ENCODE results near the gene ALDH3B2. TPM values are rescaled to one million over a fixed set of nuclear protein-coding genes. Genes with fewer than 3 reads are reported as not detected.

ALDH3B2 gene
- total and polyA plus RNA-seq, 8 donors = 0.17 to 0.50 (median 0.34) TPM; not detected in 4

DNA sequence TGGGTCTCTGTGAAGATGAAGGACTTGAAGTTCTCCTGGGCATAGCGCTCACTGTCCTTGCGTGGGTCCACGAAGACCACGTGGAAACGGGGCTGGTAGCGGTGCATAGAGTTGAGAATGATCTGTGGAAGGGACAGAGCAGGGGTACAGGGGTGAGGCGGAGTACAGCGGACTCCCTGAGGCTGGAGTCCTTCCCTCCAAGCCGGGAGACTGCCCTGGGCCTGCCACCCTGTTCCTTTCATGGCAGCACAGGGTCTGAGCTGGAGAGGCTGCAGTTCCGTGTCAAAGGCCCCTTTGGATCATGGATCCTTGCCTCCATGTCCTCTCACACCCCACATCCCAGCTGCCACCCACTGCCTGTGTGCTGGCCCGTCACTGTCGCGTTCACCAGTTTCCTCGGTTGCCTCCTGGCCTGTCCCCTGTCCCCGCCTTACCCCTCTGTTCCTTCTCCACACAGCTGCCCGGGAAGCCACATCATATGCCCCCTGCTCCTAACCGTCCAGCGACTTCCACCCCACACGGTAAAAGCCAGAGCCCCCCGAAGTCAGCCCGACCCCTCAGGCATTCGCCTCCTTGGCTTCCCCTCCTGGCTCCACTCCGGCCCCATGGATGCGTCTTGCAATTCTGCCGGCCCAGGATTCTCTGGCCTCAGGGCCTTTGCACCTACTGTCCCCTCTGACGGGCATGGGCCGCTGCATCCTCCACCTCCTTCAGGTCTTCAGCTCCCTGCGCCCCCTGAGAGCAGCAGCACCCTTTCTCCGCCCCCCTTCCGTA is 41.3 kb downstream of the ALDH3B2 start:
- ATAC-seq (no peak), DNase-seq (peak in 4 of 6 donors; percentile 11 to 76 (median 38)), FAIRE-seq (no peak)
- no peaks in the 10 kb centered on the region for H3K36me3 ChIP-seq
- WGBS, 2 donors = 90 to 92% methylated on average over 30 of the region's 30 CpGs
- TF ChIP-seq, protein P1, sequence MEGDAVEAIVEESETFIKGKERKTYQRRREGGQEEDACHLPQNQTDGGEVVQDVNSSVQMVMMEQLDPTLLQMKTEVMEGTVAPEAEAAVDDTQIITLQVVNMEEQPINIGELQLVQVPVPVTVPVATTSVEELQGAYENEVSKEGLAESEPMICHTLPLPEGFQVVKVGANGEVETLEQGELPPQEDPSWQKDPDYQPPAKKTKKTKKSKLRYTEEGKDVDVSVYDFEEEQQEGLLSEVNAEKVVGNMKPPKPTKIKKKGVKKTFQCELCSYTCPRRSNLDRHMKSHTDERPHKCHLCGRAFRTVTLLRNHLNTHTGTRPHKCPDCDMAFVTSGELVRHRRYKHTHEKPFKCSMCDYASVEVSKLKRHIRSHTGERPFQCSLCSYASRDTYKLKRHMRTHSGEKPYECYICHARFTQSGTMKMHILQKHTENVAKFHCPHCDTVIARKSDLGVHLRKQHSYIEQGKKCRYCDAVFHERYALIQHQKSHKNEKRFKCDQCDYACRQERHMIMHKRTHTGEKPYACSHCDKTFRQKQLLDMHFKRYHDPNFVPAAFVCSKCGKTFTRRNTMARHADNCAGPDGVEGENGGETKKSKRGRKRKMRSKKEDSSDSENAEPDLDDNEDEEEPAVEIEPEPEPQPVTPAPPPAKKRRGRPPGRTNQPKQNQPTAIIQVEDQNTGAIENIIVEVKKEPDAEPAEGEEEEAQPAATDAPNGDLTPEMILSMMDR (IDR thresholded peaks at IDR 0.05) = no peak
- H3K4me3 ChIP-seq = no peak overlapping the region
- peak overlapping the region in 3 of 4 donors; percentile 8 to 50 (median 30) for H3K27ac ChIP-seq
- H3K27me3 ChIP-seq = no peaks in the 10 kb centered on the region
- peaks cover 11 to 23% (median 23%) of the 10 kb centered on the region in 3 donors for H3K4me1 ChIP-seq
- no peaks in the 10 kb centered on the region for H3K9me3 ChIP-seq
- intact Hi-C loops (cut with DNase I) = no loop called here

DNA sequence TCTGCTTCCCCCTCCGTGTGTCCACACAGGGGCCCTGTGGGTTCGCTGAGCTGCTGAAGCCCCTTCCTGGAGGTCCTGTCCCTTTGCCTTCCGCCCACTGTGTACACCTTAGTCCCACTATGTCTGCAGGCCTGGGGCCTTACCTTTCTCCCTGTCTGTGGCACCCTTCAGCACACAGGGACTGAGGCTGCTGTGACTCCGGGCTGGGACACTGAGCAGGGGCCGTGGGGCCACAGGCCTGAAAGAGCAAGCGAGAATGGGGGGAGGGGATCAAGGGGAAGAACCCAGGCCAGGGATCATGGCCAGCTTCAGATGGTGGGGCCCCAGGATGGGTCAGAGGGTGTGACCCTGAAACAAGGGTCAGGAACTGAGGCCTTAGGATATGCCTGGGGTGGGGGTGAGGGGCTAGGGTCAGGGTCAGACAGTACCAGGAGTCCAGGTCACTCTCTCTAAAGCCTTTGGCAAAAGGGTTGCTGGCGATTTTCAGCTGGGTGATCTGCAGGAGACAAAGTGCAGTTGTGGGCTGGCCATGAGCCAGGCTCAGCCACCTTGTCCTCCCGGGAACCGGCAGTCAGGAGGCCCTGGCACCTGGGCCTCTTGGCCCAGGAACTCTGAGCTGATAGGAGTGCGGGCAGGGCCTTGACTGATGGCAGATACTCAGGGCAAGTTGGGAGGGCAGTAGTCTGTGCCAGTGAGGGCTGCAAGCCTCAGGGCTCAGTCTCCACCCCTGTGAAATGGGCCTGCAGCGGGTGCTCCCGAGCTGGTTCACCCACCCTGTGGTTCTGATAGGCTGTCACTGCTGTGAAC is 42.0 kb downstream of the ALDH3B2 start:
- 33 to 34% methylated on average over 12 of the region's 12 CpGs for WGBS, 2 donors
- Histone ChIP-seq H3K9me3 (no peaks in the 10 kb centered on the region), H3K4me1 (peaks cover 11 to 23% (median 23%) of the 10 kb centered on the region in 3 donors), H3K27me3 (no peaks in the 10 kb centered on the region), H3K27ac (peak overlapping the region in 3 of 4 donors; percentile 8 to 50 (median 30)), H3K36me3 (no peaks in the 10 kb centered on the region), H3K4me3 (no peak overlapping the region)
- FAIRE-seq (no peak), ATAC-seq (peak; percentile 29 to 54 (median 43)), DNase-seq (peak; percentile 87 to 98 (median 90))
- intact Hi-C loops (cut with DNase I) = no loop called here
- TF ChIP-seq, protein P1 (IDR thresholded peaks at IDR 0.05) = no peak

DNA sequence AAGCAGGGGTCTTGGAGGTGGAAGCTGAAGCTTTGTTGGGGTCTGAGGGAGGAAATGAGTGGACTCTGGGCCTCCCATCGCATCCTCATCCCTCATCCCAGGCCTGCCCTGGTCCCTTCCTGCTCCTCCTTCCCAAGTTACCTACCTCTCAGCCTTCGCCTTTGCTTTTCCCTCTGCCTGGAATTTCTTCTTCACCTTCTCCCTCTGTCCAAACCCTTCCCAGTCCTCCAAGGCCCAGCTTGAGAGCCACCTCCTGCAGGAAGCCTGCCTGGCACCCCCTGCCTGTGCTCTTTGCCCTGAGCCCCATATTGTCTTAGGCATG is 42.6 kb downstream of the ALDH3B2 start:
- no peak for ATAC-seq
- no peak for FAIRE-seq
- DNase-seq = no peak
- no peaks in the 10 kb centered on the region for H3K36me3 ChIP-seq
- peaks cover 11 to 23% (median 23%) of the 10 kb centered on the region in 3 donors for H3K4me1 ChIP-seq
- peak overlapping the region in 2 of 4 donors; percentile 30 to 50 for H3K27ac ChIP-seq
- TF ChIP-seq, protein P1 (IDR thresholded peaks at IDR 0.05) = no peak
- no peaks in the 10 kb centered on the region for H3K27me3 ChIP-seq
- H3K4me3 ChIP-seq = no peak overlapping the region
- WGBS, 2 donors = 88 to 95% methylated on average over 2 of the region's 2 CpGs
- H3K9me3 ChIP-seq = no peaks in the 10 kb centered on the region
- intact Hi-C loops (cut with DNase I) = no loop called here

DNA sequence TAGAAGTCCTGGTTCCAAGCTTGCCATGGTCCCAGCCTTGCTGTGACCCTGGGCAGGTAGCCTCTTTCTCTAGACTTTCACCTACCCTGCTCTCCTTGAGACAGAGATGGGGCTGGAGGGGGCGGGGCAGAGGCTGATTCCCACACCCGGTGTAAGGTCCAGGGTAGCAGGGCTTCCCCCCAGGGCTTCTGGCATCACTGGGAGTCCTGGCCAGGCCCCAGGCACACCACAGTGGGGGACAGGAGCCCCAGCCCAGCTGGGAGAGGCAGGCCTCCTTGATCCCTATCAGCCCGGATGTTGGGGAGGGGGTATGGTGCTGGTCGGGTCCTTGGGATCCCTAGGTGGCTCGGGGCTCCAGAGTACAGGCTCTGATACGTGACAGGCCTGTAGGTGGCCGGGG is 43.0 kb downstream of the ALDH3B2 start:
- WGBS, 2 donors = 56 to 64% methylated on average over 7 of the region's 7 CpGs
- intact Hi-C loops (cut with DNase I) = no loop called here
- Histone ChIP-seq H3K27me3 (no peaks in the 10 kb centered on the region), H3K4me3 (no peak overlapping the region), H3K4me1 (peaks cover 11 to 23% (median 23%) of the 10 kb centered on the region in 3 donors), H3K36me3 (no peaks in the 10 kb centered on the region), H3K9me3 (no peaks in the 10 kb centered on the region), H3K27ac (no peak overlapping the region)
- DNase-seq = peak in 5 of 6 donors; percentile 32 to 81 (median 58)
- no peak for ATAC-seq
- TF ChIP-seq, protein P1 (IDR thresholded peaks at IDR 0.05) = no peak
- no peak for FAIRE-seq
